NCI-H345 (cell line): ENCODE results near the gene DLG2.
"Not testable (repeated sequence)": the region's sequence is repeated elsewhere in the genome, so short reads cannot be mapped to it uniquely, and the experiment has no call there.

Source experiments
- DNase-seq: peaks from one replicate; lab custom pipeline; 2025; lab: John Stamatoyannopoulos, UW

DLG2 gene

DNA sequence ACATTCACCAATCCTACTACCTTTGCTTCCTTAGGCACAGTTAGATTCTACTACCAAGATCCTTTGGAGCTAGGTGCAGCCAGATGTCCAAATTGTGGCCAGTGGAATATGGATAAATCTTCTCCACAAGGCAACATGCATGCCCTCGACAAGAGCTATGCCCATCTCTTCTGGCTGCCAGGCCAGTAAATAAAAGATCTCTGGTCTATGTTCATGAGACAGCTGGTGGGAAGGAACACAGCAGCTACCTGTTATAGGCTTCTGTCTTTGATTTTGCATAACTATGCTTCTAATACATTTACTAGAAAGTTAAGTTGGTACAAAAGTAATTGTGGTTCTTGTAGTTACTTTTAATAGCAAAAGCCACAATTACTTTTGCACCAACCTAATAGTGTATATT, 182.7 kb downstream of the DLG2 start:
- DNase-seq, result no peak

DNA sequence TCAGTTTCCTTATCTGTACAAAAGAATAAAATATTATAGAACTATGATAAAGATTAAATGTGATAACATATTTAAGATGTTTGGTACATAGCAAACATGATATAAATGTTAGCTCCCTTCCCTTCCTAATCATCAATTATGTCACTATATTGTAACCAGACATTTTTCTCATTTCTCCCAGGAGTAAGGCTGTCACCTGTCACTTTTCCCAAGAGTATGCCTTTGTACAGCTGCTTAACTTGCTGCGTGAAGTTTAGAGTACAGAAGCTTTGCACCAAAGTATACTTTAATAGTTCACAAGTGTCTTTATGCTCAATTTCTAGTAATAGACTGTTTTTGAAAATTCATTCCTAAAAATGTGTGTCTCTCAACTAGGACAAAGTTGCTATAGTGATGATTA, 186.9 kb downstream of the DLG2 start:
- DNase-seq, result no peak

DNA sequence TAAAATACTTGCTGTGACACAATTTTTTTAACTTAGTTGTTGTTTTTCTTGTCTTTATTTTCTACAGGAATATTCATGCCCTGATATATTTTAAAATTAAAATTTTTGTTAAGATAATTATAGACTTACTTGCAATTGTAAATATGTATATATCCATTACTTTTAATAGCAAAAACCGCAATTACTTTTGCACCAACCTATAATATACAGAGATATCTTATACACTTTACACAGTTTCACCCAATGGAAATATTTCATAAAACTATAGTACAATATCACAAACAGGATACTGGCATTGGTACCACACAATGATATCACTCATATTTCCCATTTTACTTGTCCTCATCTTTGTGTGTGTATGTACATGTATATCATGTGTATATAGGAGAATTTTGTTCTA, 188.8 kb downstream of the DLG2 start:
- no peak for DNase-seq

DNA sequence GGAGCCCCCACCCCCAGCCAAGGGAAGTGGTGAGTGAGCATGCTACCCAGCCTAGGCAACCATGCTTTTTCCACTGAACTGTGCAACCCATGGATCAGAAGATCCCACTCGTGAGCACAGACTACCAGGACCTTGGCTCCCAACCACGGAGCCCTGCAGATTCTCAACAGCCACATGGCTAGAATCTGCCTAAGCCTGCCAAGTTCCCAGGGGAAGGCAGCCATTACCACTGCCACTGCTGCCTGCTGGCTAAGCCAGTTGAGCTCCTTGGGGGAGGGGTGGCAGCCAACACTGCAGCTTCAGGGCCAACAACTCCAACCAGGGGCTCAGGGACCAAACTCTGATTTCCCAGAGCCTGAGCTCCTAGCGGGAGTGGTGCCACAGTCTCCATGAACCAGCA, 195.8 kb downstream of the DLG2 start:
- DNase-seq, result no peak

DNA sequence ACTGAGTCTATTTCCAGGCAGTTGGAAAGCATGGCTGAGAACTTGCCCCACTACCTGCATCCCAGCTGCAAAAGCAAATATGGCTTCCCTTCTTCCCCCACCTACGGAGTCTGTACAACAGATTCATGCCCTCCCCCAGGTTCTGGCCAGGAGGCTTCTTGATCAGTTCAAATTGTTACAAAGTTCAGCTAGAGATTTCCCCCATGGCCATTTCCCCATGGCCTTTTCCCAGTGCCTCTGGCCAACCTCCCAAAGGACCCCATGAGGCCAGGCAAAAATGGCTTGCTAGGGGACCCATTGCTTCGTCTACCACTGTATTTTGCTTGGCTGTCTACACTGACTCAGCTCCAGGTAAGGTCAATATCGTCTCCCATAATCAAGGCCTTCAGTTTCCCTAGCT, 203.3 kb downstream of the DLG2 start:
- no peak for DNase-seq

DNA sequence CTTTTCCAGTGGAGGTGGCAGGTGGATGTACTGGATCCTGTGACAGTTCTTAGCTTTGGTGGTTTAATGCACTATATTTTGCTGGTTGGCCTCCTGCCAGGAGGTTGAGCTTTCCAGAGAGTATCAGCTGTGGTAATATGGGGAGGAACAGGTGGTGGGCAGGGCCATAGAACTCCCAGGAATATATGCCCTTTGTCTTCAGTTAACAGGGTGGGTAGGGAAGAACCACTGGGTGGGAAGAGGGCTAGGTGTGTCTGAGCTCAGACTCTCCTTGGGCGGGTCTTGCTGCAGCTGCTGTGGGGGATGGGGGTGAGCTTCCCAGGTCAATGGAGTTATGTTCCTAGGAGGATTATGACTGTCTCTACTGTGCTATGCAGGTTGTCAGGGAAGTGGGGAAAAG, 203.8 kb downstream of the DLG2 start:
- DNase-seq, result peak; percentile 66

DNA sequence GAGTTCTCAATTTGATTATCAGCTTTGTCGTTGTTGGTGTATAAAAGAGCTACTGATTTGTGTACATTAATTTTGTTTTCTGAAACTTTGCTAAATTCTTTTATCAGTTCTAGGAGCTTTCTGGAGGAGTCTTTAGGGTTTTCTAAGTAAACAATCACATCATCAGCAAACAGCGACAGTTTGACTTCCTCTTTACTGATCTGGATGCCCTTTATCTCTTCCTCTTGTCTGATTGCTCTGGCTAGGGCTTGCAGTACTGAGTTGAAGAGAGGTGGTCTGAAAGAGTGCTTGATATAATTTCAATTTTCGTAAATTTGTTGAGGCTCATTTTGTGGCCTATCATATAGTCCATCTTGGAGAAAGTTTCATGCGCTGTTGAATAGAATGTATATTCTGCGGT, 213.0 kb downstream of the DLG2 start:
- DNase-seq, result no peak

DNA sequence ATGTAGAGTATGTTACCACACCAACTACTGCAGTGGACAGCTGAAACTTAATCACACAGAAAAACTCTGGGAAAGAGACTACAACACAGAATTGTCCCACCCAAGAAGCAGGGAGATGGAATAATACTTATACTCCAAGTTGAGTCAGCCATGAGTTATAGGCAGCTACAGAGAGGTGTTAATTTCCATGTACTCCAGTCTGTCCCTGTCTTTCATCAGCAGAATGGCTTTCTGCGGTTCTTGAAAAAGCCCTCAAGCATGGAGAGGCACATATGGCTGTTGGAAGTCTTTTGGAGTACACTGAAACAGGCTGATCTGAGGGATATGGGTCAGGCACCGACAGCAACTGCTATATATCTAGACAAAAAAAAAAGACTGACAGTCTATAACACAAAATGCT, 219.5 kb downstream of the DLG2 start:
- DNase-seq, result peak; percentile 73

DNA sequence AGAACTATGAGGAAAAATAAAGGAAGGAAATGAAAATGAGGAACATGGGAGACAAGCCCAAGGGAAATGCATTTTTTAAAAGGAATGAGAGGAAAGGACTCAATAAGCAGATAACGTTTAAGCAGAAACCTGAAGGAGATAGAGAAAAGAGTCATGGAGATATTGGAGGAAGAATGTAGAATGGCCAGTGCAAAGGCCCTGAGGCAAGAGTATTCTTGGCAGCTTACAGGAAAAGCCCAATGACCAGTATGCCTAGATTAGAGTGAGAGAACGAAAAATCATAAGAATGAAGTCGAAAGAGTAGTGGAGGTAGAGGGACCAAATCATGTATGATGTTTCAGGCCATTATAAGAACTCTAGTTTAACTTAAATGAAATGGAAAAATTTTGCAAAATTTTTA, 220.3 kb downstream of the DLG2 start:
- no peak for DNase-seq

DNA sequence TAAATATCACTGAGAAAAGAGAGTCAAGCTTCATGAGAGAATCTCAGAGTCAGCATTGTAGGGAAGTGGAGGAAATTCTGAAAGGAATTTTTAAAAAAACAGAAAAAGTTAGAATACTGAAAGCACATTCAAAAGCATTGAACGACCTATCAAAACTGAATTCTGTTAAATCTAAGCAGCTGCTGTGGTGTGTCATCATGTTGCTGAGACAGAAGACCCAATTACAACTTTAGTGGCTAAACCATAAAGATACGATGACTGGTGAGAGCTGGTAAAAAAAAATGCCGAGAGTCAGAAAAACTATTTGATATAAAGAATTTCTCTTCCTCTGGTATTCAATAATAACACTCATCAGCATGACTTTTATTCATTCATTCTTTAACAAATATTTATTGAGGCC, 220.8 kb downstream of the DLG2 start:
- DNase-seq, result no peak

DNA sequence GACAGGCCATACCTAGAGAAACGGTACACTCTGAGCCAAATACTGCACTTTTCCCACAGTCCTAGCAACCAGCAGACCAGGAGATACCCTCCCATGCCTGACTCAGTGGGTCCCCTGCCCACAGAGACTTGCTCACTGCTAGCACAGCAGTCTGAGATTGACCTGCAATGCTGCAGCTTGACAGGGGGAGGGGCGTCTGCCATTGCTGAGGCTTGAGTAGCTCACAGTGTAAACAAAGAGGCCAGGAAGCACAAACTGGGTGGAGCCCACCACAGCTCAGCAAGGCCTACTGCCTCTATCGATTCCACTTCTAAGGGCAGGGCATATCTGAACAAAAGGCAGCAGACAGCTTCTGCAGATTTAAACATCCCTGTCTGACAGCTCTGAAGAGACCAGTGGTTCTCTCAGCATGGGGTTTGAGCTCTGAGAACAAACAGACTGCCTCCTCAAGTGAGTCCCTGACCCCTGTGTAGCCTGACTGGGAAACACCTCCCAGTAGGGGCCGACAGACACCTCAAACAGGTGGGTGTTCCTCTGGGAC, 231.6 kb downstream of the DLG2 start:
- peak; percentile 84 for DNase-seq

DNA sequence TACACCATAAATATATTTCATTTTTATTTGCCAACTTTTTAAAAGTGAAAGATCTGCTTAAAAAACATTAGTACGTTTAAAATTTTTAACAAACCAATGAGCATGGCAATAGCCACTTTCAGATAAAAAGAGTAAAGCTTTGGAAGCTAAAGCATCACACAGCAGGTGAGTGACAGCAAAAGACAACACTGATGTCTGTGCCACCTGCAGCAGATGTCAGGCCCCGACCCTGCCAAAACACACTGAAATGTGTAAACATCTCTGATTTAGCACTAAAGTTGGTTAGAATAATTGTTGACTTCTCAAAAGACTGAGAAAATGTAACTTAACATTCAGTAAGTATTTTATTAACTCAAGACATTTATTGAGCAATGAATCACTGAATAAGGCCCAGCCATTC, 232.9 kb downstream of the DLG2 start:
- DNase-seq, result peak; percentile 43

DNA sequence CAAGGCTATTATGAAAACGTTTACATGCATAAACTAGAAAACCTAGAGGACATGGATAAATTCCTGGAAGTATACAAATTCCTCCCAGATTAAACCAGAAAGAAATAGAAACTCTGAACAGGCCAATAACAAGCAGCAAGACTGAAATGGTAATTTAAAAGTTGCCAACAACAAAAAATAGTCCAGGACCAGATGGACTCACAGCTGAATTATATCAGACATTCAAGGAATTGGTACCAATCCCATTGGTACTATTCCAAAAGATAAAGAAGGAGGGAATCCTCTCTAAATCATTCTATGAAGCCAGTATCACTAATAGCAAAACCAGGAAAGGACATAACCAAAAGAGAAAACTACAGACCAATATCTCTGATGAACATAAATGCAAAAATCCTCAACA, 236.0 kb downstream of the DLG2 start:
- no peak for DNase-seq

DNA sequence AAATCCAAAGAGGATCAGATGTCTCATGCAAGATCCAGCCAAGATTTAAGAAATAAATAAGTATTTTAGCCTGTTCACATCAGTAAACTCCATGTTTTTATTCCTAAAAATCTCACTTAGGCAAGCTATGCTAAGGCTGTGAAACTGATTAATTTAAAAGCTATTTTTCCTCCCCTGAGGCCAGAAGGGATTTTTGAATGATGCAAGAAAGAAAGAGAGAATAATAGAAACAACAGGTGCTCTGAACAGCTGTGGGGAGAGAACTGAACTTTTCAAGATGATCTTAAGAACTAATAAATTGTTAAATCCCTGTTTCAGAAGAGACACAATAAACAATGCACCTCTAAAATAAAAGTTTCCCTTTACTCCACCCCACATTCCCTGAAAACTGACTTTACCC, 241.6 kb downstream of the DLG2 start:
- DNase-seq, result no peak

DNA sequence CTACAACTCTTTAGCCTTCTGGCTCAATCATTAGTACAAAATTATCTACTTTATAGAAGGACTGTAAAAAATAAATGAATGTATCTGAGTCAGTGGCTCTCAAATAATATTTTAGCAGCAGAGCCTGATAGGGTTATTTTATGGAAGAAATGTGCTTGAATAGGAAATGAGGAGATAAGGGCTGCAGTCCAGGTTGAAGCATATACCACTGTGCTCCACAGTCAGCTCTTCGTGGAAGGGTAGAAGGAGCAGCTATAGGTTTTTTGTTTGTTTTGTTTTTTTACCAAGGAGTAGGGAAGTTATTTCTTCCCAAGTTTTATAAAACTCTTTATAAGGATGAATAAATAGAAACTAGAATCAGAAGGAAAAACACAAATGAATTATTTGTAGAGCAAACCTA, 242.0 kb downstream of the DLG2 start:
- DNase-seq, result no peak

DNA sequence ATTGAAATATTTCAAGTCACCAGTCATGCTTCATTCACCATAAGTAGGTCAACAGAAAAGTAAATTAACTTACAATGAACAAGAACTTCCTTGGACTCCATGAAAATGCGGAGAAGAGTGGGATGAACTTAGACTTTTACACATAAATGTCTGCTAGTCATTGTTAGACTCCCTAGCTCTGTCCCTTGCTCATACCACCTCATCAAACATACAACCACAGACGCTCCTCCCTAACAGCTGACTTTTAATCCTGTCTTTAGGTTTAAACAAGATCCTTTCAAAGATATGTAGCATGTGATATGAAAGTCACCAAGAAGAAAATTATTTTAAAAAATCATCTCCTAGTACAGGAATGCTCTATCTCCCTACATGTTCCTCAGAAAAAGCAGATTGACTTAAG, 248.1 kb downstream of the DLG2 start:
- DNase-seq, result no peak

DNA sequence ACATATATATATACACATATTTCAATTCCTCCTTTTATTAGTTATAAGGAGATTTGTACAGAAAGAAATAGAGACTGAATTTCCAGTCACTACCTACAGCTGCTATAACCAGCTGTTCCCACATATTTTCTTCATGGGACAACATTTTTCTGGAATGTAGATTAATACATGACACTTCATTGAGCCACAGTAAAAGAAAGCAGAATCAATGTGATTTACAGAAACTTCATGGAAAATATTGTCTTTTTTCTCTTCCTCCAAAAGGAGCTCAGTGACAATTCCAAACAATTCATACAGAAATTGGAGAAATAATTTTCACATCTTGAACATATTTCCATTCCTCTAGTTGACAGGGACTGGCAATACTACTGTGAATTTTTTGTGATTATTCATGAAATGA, 249.2 kb downstream of the DLG2 start:
- no peak for DNase-seq

DNA sequence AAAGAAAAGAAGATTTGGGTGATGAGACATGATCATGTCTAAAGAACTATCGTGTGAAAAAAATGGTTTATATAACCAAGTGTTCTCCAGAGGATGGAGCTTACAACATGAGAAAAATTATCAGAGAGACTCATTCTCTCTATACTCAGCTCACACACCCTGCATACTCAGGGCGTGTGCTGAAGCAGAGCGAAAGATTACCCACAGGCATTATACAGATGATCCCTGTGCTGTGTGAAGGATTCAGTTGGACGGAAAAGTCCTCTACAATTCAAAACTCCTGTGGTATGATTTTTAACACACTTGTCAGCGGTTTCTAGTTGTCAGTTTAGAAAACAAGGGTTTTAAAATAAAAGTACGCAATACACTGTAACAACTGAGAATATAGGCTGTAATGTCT, 267.3 kb downstream of the DLG2 start:
- no peak for DNase-seq

DNA sequence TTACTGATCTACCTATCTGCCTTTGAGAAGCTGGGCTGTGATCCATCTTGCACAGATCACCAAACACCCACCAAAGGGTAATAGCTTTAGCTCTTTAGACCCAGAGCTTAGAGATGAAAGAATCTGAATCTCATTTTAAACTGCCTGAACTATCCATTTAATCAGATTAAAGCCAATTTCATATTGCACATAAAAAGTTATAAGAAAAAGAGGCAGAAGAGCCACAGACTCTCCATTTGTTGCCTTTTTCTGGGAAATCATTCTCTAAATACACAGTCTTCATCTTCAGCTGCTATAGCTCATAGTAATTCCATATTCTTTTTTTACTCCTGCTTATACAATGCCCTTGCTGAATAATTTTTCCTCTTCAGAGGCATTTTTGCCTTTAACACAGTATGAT, 271.2 kb downstream of the DLG2 start:
- no peak for DNase-seq

DNA sequence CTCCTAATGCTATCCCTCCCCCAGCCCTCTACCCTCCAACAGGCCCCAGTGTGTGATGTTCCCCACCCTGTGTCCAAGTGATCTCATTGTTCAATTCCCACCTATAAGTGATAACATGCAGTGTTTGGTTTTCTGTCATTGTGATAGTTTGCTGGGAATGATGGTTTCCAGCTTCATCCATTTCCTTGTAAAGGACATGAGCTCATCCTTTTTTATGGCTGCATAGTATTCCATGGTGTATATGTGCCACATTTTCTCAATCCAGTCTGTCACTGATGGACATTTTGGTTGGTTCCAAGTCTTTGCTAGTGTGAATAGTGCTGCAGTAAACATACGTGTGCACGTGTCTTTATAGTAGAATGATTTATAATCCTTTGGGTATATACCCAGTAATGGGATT, 277.6 kb downstream of the DLG2 start:
- DNase-seq, result not testable (repeated sequence)

DNA sequence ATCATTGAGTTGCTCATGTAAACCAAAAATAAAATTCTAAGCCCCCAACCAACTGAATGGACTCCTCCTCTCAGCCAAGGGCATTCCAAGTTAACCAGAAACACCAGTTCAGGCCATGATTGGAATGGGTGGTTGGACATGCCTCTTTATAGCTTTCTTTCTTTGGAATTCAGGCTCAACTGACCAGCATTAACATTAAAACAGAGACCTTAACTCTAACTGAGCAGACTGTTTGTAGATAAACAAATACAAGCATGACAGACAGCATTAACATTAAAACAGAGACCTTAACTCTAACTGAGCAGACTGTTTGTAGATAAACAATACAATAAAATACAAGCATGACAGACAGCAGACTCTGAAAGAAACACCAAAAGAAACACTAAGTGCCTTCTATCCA, 278.2 kb downstream of the DLG2 start:
- DNase-seq, result no peak

DNA sequence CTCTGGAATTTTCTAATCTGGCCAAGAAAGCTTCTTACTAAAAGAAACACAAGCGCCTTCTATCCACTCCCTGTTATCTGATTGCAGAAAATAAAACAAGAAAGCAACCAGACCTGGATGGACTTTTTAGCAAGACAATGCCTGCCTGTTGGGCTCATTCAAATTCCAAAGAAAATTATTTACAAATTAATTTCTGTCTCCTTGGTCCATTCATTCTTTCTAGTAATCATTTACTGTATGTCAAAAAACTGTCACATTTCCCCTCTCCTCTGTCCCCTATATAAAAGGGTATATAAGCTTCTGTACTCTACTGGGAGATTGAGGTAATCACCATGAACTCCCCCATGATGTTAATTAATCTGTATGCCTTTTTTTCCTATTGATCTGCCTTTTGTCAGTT, 279.9 kb downstream of the DLG2 start:
- DNase-seq, result no peak

DNA sequence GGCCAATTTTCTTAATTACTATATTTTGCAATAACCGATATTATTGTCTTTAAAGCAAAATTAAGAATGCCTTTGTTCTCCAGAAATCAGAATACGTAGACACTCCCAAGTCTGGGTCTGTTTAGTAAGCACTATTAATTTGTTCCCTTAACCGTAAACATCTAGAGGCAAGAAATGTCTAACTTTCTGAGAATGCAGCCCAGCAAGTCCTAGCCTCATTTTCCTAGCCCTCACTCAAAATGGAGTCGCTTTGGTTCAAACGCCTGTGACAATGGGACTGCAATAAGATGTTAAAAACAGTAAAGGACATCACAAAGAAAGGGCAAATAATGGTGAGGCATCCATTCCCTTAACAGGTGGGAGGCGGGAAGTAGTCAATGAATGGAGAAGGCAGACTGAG, 280.7 kb downstream of the DLG2 start:
- no peak for DNase-seq

DNA sequence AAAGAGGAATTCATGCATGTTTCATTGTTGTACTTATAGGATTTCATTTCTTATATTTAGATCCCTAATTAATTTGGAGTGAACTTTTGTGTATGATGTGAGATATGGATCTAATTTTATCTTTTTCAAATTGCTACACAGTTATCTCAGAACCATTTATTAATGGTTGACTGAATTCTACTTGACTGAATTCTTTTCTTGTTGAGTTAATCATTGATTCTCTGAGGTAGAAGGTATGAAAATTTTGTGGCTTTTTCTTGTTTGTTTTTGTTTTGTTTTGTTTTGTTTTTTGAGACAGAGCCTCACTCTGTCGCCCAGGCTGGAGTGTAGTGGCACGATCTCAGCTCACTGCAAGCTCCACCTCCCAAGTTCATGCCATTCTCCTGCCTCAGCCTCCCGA, 286.3 kb downstream of the DLG2 start:
- not testable (repeated sequence) for DNase-seq

DNA sequence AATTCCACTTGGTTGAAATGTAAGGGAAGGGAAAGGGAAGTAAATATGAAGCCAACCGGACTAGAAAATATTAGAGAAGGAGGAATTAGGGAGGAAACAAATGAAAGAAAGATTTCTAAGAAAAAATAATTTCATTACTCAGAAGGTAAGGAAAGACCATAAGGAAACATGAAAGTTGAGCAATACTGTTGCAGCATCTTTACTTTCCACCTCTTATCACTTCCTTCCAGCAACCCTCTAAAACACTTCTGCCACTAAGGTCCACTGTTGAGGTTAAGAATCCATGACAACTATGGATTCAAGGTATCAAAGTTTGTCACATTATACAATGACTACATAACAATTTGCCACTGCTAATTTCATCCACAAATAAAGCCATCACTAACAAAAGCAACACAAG, 308.6 kb downstream of the DLG2 start:
- no peak for DNase-seq
